Measurements from ENCODE around the gene KCNMB1.

GRCh38 chr5:170355601-170356098 is 33.5 kb downstream of the KCNMB1 start:
- TF ChIP-seq CTCF (IDR thresholded peaks at IDR 0.05) (no peak), EZH2 (IDR thresholded peaks at IDR 0.05; ENCODE audit: borderline replicate concordance, insufficient read depth, low read depth, low read length, poor library complexity, severe bottlenecking) (no peak)

Data from B cell (primary cell).